Retina (tissue), 1 donor: ENCODE data around the gene SOX13.

Experiments used
- DNase-seq: peaks from one replicate; pipeline ENCODE4 v3.0.0-alpha.2; 2016

The SOX13 gene

DNA sequence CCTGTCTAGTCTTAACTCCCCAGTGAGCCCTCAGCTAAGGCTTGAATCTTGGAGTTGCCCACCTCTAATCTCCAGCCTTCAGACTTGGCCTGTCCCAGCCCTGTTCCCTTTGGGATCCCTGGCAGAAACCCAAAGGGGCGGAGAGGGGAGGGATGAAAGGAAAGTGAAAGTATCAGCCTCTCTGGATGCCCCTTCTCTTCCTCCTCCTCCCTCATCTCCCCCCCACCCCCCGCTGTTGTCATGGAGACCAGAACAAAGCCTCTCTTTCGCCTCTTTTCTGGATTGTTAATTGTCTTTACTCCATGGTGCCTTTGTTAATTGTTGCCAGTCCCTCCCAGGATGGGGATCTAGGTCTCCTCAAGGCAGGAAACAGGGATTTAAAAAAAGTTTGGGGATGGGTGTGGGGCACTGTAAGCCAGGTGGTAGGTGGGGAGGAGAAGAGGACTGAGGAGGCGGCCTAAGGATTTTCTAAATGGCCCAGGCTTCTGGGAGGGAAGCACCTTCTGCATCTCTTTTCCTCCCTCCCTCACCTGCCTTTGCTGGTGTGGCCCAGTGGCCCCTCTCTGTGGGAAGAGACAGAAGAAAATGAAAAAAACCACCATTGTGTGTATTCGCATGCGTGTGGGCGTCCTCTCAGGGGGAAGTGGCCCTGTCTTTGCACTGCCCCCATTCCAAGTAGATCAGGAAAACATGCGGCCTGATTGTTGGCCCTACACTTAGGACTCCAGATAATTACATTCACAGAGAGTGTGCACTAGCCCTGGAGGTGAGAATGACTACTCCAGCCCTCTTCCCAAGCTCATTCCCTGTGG lies 7.5 kb upstream of the SOX13 start:
- peak; percentile 78 for DNase-seq

DNA sequence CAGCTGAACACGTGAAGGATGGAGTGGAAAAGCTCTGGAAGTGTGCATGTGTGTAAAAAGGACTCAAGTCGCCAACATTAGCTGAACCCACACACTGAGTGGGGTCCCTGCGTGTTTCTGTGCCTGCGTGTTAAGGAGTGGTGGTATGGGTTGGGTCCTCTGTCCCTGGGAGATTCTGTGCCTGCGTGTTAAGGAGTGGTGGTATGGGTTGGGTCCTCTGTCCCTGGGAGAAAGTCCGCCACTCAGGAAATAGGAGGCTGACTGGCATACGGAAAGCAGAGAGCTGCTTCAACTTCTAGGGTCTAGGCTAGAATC lies 7.0 kb upstream of the SOX13 start:
- no peak for DNase-seq

DNA sequence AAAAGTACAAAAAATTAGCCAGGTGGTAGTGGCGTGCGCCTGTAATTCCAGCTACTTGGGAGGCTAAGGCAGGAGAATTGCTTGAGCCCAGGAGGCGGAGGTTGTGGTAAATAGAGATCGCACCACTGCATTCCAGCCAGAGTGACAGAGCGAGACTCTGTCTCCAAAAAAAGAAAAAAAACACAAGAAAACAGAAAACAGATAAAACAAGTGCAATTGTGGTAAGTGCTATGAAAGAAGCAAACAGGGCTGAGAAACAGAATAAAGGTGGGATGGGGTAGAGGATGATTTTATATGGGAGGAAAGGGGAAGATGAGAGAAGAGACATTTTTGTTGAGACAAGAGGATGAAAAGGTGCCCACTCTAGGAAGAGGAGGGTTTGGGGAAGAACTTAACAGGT lies 5.0 kb upstream of the SOX13 start:
- no peak for DNase-seq

DNA sequence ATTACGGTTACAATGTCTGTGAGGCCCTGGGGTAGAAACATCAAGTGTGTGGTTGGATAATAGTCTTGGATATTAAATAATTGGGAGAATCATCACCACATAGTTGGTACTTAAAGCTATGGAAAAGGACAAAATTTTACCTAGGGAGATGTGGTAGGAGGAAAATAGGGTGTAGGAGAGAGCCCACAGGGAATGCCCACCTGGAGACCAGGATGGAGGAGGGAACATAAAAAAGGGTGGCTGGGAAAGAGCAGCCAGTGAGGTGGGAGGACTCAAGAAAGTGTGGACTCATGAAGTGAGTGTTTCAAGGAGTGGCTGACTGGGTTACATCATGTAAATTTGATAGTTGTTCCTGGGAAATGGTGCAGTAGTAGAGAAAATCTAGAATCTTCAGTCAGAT lies 3.0 kb upstream of the SOX13 start:
- DNase-seq, result no peak

DNA sequence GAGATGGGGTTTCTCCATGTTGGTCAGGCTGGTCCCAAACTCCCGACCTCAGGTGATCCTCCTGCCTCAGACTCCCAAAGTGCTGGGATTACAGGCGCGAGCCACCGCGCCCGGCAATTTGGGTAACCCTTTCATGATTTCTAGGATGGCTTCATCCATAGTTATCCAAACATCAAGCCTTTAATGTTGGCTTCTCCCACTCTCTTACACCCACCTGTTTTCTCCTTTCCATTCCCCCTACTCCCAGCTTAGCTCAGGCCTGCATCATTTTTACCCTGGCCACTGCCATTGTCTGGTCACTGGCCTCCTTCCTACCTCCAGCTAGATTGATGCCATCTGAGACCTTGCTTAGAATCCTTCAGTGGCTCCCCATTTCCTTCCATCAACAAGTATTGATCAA lies 2.0 kb upstream of the SOX13 start:
- no peak for DNase-seq

DNA sequence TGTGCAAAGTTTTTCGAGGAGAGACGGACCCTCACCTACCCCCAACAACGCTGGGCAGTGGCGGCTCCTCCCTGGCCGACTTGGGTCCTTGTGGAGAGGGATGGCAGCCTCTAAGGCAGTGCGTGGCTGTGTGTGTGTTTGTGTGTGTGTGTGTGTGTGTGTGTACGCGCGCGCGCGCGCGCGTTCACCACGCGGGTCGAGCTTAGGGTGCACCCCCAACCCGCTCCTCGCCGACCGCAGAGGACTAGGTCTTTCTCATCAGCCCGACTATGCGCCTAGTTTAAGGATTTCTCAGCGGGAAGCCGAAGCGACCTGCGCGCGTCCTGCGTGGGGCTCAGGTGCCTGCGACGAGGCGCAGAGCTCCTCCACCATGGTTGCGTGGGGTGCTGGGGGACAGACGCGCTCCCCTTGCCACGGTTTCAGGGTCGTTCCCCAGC lies 940 bp downstream of the SOX13 start:
- peak; percentile 79 for DNase-seq

DNA sequence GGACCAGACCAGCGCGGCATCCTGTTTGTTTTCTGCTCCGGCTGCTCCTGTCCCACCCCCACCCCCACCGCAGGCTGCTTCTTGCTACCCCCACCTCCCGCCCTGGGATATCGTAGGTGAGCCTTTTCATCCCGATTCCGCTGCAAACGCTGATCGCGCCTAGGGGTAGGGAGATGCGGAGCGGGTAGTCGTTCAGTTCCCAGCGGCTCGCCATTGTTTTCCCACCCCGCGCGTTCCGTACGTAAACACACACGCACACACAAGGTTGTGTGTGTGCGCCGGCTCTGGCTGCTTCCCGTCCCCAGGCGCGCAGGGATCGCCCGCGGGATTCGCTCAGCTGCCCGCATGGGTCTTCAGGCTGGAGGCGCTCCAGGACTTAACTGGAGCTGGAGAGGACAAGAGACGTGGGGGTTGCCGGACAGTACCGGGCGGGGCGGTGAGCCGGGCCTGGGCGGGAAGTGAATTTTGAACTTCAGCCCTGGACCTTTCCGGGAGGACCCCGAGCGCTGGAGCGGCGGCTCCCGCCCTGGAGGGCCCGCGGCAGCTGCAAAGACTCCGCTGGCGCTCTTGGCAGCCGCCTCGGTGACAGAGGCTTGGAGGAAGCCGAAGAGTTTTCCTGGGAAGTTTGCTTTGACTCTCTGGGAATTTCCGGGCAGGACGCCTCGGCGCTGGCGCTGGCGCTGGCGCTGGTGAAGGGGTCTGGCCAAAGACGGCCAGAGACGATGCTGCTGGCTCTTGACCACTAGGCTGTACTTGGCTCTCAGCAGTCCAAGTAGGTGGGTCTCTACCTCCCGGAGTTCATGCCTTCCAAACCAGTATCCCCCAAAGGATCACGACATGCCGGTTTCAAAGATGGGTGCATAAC lies 1.6 kb downstream of the SOX13 start:
- peak; percentile 85 for DNase-seq

DNA sequence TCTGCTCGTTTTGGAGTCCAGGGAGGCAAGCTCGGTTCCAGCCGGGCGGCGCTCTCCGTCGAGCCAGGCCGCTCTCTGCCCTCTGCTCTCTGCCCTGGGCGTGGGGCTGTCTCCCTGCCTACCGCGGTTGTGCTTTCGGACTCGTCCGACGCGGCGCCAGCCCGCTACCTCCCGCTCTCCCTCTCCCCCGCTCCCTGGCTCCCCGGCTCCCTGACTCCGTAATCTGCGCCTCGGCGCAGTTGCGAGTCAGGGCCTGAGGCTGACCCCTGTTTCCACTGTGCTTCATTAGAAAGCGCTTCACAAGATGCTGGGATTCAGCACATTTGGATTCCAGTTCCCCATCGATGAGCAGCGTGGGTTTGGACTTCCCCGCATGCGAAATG lies 2.2 kb downstream of the SOX13 start:
- no peak for DNase-seq

DNA sequence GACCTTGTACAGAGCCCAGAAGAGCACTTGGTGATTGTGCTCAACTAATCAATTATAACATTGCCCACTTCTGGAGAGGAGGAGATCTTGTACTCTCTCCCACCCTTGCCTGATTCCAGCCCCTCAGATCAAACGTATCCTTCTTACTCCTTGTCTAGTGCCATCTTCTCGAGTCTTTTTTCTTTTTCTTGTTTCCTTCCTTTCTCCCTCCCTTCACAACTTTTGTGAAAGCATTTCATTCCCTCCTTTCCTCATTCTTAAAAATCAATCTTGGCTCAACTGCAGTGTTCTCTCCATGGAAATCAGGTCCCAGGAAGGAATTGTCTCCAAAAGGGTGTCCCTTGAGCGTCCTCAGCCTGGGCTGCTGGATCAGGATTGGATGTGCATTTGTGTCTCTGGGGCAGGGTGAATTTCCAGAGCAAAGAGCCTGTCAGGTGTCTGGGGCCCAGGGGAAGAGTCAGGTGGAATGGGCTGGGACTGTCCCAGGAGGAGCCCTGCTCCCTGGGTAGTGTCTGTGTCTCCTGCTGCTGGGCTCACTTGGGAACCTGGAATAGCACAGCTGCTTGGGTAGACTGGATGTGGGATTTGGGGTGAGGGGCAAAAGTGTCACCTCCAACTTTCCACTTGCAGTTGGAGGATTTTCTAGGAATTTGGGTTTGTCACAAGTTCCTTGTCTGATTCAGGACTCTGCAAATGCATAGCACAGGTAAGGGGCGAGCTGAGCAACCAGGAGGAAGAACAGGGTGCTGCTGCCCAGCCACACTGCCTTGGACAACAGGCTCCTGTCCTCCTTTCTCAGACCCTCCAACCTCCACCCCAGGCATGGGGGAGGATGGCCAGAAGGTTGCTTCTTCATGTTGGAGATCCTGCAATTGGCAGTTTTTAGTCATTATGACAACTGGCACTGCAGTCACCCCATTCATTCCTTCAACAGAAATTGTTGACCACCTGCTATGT lies 3.3 kb downstream of the SOX13 start:
- no peak for DNase-seq

DNA sequence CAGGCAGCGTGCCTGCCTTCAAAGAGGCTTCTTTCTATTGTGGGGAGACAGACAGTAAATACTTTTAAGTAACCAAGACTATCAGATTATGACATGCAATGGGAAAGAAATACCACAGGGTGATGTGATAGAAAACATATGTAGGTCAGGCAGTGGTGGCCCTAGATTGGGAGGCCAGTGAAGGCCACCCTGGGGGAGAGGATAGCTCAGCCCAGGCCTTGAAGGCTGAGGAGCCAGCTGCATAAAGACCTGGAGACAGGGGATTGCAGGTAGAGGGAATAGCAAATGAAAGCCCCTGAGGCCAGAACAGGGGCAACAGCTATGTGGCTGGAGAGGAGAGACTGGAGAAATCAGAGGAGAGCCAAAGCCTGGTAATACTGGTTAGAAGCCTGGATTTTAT lies 4.0 kb downstream of the SOX13 start:
- no peak for DNase-seq

DNA sequence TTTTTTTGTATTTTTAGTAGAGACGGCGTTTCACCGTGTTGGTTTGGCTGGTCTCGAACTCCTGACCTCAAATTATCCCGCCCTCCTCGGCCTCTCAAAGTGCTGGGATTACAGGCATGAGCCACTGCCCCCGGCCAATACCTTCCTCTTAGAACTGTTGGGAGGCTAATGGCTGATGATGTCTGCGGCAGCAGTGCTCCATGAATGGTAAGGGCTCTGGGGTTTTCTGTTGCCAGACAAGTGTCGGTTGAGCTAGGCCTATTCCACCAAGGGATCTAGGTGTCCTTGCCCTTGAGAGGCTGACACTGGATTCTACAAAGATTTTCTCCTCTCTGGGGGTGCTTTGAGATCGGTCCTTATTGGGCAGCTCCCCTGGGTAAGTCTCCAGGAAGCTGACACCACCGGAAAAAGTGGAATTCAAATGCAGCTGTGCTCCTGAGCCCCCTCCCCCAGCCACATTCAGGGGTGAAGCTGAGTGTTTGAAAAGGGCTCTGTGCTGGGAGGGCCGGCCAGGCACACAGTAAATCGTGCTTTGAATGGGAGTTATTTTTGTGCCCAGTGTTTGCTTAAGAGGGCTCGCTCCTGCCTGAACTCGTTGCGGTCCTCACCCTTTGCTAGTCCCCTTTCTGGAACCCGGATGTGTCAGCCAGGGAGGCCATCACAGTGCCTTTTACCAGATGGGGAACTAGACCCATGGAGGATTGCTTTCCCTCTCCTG lies 5.2 kb downstream of the SOX13 start:
- no peak for DNase-seq

DNA sequence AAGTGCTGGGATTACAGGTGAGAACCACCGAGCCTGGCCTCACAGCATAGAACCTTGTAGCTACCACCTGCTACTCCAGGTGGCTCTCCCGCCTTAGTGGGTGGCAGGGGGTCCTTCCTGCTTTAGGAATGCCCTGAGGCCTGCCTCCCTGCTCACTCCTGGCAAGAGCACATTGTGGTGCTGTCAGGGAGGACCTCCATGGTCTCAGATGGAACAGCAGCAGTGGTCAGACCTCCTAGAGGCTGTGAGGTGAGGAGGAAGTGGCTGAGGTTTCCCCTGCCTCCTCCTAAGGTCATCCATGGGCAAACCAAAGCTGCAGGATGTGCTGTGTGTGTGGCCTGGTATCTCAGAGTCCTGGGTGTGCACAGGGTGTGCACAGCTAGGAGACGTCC lies 6.7 kb downstream of the SOX13 start:
- DNase-seq, result no peak

DNA sequence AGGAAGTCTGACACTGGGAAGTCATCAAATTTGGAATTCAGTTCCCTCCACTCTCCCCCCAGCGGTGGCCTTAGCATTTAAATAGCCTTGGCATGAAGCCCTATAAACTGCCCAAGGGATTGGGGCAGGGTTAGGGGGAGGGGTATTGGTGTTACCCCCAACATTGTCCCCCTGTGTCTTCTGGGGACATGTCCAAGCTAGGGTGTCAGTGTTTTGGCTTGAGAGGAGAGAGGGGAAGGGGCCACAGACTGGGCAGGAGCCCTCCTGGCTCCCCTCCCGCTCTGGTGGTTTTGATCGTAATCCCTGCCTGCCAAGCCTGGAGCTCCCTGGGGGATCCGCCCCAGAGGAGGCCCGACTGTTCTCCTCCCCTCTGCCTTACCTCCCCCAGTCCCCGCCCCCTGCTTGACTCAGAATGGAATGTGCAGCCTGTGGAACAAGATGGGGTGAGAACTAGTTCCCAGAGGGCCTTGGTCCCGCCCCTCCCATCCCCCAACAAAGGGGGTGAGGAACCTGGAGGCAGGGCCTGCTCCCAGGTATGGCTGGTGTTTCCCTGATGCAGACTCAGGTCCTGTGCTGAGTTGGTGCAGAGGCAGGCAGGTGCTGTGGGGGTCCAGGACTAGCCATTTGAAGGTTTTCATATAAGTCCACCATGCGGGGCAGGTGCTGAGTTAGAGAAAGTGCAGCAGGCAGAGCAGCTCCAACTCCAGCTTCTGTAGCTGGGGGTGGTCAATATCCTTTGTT lies 7.4 kb downstream of the SOX13 start:
- peak; percentile 40 for DNase-seq

DNA sequence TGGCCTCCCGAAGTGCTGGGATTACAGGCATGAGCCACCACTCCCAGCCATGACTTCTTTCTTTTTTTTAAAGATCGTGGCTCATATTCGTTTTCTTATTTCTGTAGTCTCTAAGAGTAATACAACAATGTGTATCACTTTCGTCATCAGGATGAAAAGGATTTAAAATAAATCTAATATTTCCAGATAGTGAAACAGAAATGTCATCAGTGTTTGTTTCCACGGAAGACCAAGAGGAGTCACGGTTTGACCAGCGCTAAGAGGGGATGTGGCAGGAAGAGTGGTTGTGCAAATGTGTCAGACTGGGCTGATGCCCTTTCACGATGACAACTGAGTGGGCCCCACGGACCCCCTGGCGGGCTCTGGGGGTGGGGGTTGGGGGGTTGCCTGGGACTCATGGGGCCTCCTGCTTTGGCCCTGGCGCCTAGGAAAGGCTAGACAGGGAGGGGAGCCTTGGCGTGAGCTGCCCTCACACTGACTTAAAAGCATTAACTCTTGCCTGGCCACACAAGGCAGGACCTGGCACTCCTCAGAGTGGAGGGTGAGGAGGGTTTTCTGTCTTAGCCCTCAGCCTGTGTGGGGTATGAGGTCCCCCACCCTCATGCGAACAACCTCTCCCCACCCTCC lies 8.4 kb downstream of the SOX13 start:
- no peak for DNase-seq

DNA sequence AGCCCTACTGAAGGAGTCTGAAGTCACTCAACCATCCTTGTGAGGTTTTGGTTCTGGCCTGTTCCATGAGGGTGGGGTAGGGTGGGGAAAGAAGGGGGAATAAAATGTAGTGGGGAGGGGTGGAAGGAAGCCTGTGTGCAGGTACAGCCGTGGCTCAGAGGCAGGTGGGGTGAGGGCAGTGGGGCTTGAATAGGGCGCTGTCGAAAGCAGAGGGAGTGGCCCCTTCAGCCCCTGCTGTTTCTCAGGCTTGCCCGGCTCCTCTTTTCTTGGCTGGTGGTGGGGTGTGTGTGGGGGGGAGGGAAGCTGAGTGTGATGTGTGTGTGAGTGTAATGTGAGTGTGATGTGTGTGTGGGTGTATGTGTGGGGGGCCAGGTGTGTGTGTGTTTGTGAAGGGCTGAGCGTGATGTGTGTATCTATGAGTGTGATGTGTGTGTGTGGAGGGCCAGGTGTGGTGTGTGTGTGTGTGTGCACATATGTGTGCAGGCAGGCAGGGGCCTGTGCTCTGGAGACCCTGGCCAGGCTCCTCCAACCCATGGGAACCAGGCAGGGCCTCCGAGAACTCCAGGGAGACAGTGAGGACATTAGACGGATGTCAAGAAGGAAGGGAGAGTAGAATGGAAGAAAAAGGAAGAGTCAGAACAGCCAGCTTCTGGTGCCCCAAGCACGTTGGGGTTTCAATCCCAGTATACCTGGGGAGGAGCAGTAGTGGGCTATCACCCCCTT lies 9.0 kb downstream of the SOX13 start:
- no peak for DNase-seq

DNA sequence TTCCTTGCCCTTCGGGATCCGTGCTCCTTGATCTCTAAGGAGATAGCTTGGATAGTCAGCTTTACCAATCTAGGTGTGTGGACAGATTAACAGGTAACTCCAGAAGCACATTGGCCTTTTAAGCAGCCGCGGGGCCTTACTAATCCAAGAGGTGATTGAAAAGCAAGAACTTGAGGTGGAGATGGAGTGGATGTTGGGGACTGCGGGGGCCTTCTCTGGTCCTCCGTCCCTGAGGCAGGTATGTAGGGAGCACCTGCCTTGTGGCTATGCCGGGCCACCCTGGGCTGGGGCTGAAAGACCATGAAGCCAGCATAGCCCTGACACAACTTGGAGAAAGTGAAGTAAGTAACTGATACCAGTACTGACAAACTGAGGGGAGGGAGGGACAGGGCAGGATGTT lies 10.6 kb downstream of the SOX13 start:
- DNase-seq, result no peak

DNA sequence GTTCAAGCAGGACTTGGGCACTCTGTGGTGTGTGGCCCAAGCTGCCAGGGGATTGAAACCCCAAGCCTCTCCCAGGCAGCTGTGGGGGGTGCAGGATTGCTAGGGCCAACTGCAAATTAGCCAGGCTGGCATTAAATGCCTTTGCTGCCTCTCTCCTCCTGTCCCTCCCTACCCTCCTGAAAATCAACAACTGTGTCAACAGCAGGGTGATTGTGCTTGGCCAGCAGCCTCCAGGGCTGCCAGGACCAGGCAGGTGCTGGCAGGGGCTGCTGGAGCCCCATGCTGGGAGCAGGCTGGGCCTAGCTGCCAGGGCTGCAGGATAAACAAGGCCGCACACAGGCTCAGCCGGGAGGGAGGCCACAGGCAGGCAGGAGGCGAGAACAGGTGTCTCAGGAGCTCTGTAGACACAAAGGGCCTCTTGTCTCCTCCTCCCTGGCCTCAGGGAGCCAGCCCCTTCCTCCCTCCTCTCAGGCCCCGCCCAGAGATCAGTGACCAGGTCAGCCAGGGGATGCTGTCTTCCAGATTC lies 11.4 kb downstream of the SOX13 start:
- DNase-seq, result peak; percentile 69

DNA sequence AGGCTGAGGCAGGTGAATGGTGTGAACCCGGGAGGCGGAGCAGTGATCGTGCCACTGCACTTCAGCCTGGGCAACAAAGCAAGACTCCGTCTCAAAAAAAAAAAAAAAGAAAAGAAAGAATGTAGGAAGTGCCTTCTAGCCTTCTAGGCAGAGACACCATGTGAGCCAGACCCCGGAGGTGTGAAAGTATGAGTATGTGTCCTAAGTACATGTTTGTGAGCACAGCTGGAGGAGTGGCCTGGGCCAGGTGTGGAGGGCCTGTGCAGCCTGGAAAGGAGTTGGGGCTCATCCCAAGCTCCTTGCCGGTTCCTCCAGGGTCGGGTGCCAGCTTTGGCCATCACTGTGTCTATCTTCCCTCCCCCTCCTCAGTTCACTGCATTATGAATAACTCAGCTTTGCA lies 13.0 kb downstream of the SOX13 start:
- no peak for DNase-seq

DNA sequence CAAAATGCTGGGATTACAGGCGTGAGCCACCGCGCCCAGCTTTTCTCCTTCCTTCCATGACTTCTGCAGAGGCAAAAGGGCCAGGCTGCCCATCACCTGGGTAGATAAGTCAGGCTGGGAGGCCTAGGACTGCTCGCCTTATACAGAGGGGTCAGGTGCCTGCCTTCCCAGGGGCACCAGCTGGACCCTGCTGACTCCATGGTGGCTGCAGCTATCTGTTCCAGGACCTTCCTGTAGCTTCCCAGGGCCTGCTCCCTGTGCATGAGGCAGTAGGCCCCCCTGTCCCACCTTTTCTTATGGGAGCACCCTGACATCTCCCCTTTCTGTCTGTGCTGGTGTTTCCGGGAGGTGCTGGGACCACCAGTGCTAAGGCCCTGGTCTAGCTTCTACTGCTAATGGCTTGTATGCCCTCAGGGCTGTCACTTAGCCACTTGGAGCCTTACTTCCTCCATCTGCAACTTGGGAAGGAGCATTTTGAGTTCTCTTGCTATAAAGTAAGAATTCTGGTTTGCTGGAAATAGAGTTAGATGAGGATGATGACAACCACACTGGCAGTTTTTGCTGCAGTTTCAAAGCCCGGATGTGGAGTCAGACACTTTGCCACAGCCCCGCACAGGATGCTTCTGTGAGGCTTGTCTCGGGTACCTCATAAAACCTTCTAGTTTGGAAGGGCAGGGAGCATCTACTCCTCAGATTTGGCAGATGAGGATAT lies 14.4 kb downstream of the SOX13 start:
- DNase-seq, result no peak
